GM19099 (cell line): ENCODE results near the gene FER.

ENCODE experiments used
- POLR2A ChIP-seq: IDR thresholded peaks from 3 replicates; pipeline ENCODE4 v1.6.1; 2011; ENCODE audit warnings: low read depth; ENCODE audit not compliant: insufficient read length; ENCODE audit errors: extremely low read depth

Gene FER

GRCh38 chr5:108769352-108769751, 21.7 kb downstream of the FER start:
- TF ChIP-seq POLR2A: no peak

- no peak for TF ChIP-seq POLR2A
Measured at GRCh38 chr5:108772626-108773025, 24.9 kb downstream of the FER start.

GRCh38 chr5:108773330-108773729, 25.6 kb downstream of the FER start:
- no peak for TF ChIP-seq POLR2A

- TF ChIP-seq POLR2A: no peak
Measured at GRCh38 chr5:108786806-108787483, 39.2 kb downstream of the FER start.

GRCh38 chr5:108788142-108788541, 40.4 kb downstream of the FER start:
- no peak for TF ChIP-seq POLR2A

GRCh38 chr5:108793207-108793606, 45.5 kb downstream of the FER start:
- no peak for TF ChIP-seq POLR2A

- no peak for TF ChIP-seq POLR2A
Measured at GRCh38 chr5:108797396-108797795, 49.7 kb downstream of the FER start.

GRCh38 chr5:108797986-108798385, 50.3 kb downstream of the FER start:
- TF ChIP-seq POLR2A: no peak

- TF ChIP-seq POLR2A: no peak
Measured at GRCh38 chr5:108798513-108799265, 51.0 kb downstream of the FER start.

GRCh38 chr5:108801301-108801700, 53.6 kb downstream of the FER start:
- no peak for TF ChIP-seq POLR2A

GRCh38 chr5:108801776-108802175, 54.1 kb downstream of the FER start:
- no peak for TF ChIP-seq POLR2A

- TF ChIP-seq POLR2A: no peak
Measured at GRCh38 chr5:108810717-108811116, 63.0 kb downstream of the FER start.

GRCh38 chr5:108813673-108814072, 66.0 kb downstream of the FER start:
- no peak for TF ChIP-seq POLR2A

- no peak for TF ChIP-seq POLR2A
Measured at GRCh38 chr5:108814551-108814950, 66.9 kb downstream of the FER start.

GRCh38 chr5:108818613-108819272, 71.0 kb downstream of the FER start:
- no peak for TF ChIP-seq POLR2A

- no peak for TF ChIP-seq POLR2A
Measured at GRCh38 chr5:108820983-108821382, 73.3 kb downstream of the FER start.
